HG03378 (cell line): ENCODE measurements around the gene TUBE1.

Experiments used
- ATAC-seq: cut with Tn5 transposase; IDR thresholded peaks from one replicate; pipeline ENCODE4 v1.9.1; 2021; ENCODE audit warnings: mild to moderate bottlenecking, moderate library complexity; ENCODE audit not compliant: unreplicated experiment

Gene TUBE1

DNA sequence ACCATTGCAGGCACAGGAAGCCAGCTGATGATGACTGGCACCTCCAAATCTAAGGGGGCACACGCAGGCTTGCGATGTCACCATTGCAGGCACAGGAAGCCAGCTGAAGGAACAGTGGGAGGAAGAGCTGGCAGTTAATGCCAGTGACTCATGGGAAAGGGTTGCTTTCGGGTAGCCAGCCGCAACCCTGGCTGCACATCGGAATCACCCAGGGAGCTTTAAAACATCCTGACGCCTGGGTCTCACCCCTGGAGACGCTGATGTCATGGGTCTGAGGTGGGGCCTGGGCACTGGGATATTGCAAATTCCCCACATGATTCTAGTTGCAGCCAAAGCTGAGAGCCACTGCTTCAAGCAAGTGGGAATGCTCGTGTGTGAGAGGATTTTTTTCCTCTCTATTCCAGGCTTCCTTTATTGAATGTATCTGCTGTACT, 49.5 kb downstream of the TUBE1 start:
- ATAC-seq = no peak

DNA sequence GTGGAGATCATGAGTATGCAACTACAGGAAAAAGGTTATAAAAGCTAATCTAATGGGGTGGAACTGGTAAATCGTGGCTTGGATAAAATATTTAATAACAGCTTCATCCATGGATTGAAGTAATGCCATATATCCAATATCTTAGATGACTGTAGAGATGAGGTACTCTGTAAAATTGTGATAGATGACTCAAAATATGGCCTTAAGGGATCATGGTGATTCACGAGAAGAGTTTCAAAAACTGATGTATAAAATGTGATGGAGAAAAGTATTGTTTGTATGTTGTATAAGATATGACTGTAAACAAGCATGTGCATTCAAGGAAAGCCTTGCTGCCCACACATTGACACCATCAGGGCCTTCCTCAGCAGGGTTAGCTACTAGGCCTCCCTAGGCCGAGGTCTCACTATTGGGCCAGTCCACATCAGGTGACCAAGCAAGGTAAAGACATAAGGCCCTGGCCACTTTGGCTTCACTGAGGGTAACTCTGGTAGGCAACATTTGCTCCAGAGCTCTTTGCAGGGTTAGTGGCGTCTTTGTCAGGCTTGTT, 51.1 kb downstream of the TUBE1 start:
- no peak for ATAC-seq

DNA sequence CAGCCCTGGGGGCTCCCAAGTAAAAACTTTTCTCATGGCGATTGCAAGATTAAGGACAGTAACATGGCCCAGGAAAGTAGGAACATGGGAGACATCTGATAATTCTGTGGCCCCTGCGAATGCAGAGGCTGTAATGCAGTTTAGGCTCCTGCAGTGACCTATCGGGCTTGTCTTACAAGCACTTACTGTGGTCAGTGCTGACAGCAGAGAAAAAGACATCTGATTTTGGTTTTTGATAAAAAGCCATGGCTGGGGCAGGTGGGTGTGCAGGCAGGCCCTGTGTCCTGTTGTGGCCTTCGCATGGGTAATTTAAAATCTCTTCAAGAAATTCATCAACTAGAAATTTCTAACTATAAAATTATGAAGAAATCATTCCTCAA, 52.7 kb downstream of the TUBE1 start:
- ATAC-seq = no peak

DNA sequence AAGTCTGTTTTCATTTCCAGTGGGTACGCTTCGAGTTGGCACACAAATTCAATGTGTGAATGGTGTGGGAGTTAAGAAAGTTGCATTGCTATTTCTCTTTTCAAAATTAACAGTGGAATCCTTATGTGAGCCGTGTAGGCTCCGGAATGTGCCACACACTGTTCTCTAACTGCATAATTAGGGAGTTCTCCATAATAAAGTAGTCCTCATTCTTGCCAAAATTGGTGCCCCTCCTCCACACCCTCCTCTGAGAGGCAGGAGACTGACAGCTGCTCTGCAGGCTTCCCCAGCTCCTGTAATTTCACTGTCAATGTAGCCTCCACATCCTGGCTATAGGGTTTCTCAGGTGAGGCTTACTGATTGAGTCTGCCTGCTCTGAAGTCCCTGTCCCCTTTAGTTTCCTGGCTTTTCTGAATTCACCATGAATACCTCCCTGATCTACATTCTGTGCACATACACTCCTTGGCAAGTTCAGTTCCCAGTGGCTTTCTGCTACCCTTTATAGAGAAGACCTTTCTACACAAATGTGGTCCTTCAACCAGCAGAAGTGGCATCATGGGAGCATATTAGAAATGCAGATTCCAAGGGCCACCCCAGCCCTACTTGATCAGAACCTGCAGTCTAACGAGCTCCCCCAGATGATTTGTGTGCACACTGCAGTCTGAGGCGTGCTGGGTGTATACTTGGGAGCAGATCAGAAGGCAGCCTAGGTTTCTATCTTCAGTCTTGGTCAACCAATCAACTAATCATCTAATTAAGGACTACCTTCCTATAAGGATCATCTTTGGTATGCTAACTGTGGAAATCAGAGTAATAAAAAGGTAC, 53.3 kb downstream of the TUBE1 start:
- ATAC-seq = no peak

DNA sequence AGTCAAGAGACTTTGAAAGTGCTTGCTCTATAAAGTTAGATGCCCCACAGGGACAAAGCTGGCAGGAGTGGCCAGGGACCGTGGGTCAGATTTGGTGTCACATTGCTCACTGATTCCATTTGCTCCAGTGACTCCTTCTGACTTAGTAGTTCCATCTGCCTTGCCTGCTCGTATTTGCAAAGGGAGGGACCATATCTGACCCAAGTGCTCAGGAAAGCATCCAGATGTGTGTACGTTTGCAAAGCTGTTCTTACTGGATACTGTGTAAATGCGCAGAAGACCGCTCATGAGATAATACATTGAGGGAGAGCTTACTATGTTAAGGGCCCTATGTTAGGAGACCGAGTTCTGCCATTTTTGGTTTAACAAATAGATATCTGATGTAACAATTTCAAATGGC, 54.6 kb downstream of the TUBE1 start:
- ATAC-seq = no peak

DNA sequence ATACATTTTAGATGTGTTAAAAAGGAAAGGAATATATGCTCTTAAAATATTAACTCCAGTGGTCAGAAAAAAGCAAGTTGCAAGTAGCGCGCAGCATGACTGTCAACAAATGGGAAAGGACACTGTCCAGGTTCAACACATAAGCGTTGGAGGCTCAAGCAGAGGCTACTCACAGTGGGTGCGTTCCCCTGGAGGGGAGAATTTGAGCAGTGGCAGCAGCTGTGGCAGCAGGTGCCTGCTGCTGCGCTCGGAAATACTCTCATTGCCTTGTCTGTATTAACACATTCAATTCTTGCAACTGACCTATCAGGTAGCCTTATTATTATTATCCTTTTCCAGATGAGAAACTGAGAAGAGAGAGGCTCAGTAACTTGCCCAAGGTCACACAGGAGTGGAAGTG, 55.3 kb downstream of the TUBE1 start:
- no peak for ATAC-seq

DNA sequence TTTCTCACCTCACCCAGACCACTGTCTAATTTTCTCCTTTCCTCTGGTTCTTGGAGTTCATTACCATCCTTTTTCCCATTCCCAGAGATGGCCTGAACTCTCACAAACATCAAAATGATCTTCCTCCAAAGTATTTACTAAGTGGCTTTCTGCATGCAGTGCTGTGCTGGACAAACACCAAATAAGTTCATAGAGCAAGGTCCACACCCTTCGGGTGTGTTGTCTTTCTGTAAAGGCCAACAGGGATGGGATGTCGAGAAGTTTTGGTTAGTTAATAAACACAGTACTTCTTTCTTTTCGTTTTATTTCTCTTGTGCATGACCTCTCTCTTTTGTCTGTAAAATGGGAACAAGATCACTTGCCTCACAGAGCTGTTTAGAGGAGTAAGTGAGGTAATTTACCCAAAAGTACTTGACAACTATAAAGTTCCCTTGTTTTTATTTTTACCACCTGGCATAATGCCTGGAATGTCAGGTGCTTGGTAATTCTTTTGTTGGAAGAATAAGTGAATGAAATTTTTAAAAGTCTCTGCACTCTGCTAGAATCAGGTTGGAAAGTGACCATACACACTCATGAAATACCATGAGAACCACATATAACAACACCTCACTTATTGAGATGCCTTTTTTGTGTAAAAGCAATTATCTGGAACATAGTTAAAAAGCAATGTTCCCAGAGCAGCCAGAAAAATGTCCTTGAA, 56.2 kb downstream of the TUBE1 start:
- ATAC-seq = no peak

DNA sequence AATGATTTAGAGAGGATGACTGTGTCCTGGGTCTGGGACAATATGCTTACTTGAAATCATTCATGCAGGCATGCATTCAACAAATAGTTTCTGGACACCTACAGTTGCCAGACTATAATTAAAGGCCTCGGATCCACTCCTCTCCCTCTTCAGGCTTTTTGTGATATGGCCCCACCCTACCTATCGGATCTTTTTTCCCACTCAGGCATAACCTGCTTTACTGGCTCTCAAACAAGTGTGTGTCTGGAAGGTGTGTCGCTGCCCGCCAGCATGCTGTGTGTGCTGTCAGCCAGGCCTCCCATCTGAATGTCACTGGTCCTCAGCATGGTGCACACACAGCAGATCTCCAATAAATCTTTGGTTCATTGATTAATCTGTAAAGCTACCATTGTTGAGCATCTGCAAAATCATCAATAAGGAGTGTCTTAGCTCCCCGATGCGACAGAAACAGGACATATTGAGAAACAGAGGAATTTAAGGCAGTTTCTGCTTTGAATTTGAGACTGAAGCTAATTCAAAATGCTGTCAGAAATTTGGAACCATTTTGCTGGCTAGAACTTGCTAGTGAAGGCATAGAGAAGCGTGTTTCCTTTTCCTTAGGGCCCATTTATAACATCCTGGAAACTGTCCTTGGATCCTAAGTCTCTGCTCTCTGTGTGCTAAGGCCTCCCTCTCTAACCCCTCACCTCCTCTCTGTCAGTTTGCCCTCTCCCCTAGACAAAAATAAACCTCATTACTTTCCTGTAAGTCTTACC, 56.9 kb downstream of the TUBE1 start:
- no peak for ATAC-seq

DNA sequence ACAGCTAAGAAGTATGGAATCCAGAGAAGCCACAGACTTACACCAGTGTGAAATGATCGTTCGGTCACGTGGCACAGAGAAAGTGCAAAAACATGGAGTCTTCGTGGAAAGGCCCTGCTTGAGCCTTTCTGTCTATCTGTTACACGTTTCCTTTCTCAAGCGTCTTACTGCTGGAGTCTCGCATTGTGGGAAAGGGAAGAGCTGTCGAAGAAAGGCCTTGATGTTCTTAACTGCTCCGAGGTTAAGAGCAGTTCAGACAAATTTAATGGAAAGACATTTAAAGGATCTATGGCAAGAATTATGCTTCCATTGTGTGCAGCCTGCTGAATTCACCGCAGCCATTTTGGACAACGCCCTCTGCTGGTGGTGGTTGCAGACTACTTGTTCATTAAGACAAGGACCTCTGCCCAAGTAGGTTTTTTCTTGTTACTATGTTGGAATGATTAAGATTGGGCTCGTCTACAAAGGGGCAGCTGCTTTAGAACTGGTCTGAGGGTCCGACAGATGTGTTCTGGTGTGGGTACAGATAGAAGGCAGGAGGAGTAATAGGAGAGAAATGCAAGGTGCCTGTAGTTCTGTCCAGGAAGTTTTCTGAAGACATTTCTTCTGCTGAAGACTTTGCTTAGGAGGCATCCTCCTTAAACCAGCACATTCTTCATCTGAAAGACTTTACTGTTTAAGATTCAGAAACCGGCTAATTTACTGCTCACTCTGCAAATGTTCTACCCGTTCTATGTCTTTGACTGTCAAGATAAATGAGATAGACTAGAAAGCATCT, 58.0 kb downstream of the TUBE1 start:
- ATAC-seq = no peak

DNA sequence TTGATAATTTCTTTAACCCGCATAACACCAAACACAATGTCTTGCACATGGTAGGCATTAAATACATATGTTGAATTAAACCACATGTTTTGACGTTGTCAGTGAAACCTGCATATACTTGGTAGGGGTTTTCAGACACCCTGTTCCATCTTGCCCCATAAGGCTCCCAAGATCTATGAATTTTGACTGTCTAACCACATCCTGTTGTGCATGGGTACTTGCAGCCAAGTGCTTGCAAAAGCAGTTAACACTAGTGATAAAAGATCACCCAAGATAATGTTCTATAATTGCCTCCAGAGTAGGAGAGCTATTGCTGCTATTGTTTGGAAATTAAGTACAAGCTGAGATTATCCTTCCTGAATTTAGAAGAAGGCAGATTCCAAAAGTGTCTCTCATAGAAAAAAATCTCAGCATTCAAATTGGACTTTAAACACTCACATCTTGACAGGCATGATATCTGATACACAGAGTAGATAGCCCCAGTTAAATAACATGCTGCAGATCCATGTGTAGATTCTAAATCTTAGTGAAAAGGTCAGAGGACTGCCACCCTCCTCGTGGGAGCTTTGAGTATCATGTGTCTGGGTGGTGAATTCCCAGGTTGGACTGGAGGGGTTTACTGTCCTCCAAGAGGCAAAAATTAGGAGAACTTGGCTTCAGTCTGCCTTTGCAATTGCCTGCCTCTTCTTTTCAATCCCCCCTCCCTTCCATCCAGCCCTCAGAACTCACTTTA, 59.2 kb downstream of the TUBE1 start:
- peak; percentile 86 for ATAC-seq

DNA sequence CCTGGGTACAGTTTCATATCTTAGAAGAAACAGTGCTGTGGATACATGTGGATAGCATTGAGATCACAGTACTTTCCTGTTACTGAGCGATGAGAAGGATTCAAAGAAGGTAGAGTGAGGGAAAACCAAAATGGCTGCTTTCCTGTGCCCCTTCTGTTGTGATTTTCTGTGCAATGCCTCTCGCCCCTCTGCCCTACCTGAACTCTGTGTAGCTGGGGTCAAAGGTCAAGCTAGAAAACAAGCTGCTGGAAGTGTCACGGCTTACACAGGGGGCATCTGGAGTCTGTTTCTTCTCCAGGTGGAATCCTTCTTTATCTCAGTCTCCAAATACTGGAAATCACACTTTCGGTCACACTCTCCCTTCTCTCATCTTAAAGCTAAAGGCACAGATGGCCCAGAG, 60.3 kb downstream of the TUBE1 start:
- no peak for ATAC-seq

DNA sequence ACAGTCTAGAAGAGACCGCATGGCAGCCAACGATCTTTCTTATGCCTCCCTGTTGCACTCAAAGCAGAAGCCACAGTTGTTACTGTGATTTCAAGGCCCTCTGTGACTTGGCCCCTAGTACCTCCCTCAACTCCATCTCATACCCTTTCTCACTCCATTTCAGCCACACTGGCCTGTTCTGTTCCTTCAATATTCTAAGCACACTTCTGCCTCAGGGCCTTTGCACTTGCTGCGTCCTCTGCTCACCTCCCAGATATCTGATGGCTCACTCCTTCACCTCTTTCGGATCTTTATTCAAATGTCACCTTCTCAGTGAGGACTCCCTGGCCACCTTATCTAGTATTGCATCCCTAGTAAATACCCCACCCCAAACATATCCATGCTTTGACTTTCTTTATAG, 62.8 kb downstream of the TUBE1 start:
- no peak for ATAC-seq

DNA sequence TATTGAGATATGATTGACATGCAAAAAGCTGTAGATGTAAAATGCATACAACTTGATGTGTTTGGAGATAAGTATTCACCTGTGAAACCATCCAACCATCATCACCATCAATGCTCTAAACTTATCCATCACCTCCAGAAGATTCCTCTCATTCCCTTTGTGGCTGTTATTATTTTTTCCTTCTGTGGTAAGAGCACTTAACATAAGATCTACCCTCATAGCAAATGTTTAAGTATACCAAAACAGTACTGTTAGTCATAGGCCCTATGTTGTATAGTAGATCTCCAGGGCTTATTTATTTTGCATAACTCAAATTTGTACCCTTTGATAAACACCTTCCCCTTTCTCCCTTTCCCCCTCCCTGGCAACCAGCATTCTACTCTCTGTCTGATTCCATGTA, 64.5 kb downstream of the TUBE1 start:
- no peak for ATAC-seq

DNA sequence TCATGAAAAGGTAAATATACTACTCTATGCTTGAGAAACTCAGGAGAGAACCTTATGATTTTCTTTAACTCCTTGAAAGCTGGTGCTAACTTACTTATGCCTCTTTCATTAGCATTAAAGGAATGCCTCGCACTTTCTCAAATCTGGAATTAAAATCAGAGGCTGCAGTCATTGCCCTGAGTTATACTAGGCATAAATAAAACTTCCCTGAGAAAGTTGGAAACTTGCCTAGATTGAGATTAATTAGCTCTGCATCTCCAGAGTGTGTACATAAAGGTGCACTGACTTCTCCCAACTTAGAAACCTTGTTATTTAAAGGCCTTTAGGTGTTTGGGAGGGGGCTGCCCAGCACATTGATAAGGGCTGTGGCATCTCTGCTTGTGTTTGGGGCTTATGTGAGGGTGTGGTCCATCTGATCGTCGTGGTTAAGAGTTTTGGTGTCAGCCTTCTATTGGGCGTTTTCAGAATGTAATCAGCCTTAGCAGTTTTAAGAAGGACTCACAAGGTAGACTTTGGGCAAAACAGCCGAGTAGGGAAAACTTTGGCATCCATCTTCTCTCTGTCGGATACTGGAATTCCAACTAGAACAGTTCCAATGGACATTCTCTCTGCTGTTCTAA, 65.5 kb downstream of the TUBE1 start:
- no peak for ATAC-seq
